Activated T-helper 9 cell treated with anti-CD3 and anti-CD28 coated beads, Interleukin-2, amount 50 U/mL, for 16 hours (primary cell): ENCODE measurements around the gene DEDD.
A peak's percentile ranks its signal among the peaks of the same experiment; 100 is the strongest.
"Not testable (repeated sequence)": the region's sequence is repeated elsewhere in the genome, so short reads cannot be mapped to it uniquely, and the experiment has no call there.

Source experiments
- DNase-seq: peaks from one replicate; pipeline ENCODE4 v3.0.0-alpha.2; 2020; ENCODE audit warnings: low read depth

DEDD gene

GRCh38 chr1:161127649-161128048 lies 4.8 kb downstream of the DEDD start:
- DNase-seq: no peak

GRCh38 chr1:161122967-161123366 lies 9.5 kb downstream of the DEDD start:
- DNase-seq: no peak

GRCh38 chr1:161121834-161122233 lies 10.6 kb downstream of the DEDD start:
- DNase-seq: no peak

GRCh38 chr1:161121042-161121650 lies 11.3 kb downstream of the DEDD start:
- no peak for DNase-seq

GRCh38 chr1:161119092-161119903 lies 13.2 kb downstream of the DEDD start:
- DNase-seq: peak; percentile 53

- peak; percentile 79 for DNase-seq
Observed at GRCh38 chr1:161117759-161118581, 14.5 kb downstream of the DEDD start, which contains the start of the genes NIT1 and PFDN2. Gene NIT1, plus strand, starts transcription at chr1:161118105. Its CDS starts 72 bp downstream, at chr1:161118177. Gene PFDN2, minus strand, starts transcription at chr1:161118037. Its CDS starts 11 bp downstream, at chr1:161118026.

GRCh38 chr1:161115961-161116360 lies 16.5 kb downstream of the DEDD start:
- not testable (repeated sequence) for DNase-seq

GRCh38 chr1:161115132-161115711 lies 17.2 kb downstream of the DEDD start:
- no peak for DNase-seq

- no peak for DNase-seq
Observed at GRCh38 chr1:161114556-161114955, 17.9 kb downstream of the DEDD start.

- no peak for DNase-seq
Observed at GRCh38 chr1:161113915-161114314, 18.6 kb downstream of the DEDD start.

- no peak for DNase-seq
Observed at GRCh38 chr1:161111527-161111926, 20.9 kb downstream of the DEDD start.

- no peak for DNase-seq
Observed at GRCh38 chr1:161111117-161111516, 21.4 kb downstream of the DEDD start.

GRCh38 chr1:161106431-161106830 lies 26.0 kb downstream of the DEDD start:
- no peak for DNase-seq

GRCh38 chr1:161100556-161100955 lies 31.9 kb downstream of the DEDD start:
- no peak for DNase-seq

- no peak for DNase-seq
Observed at GRCh38 chr1:161099090-161099802, 33.2 kb downstream of the DEDD start.

- DNase-seq: peak; percentile 47
Observed at GRCh38 chr1:161098210-161099068, 34.0 kb downstream of the DEDD start, which contains the start of gene KLHDC9. Gene KLHDC9, plus strand, starts transcription at chr1:161098361. Its CDS starts 175 bp downstream, at chr1:161098536.

- DNase-seq: no peak
Observed at GRCh38 chr1:161096530-161096929, 35.9 kb downstream of the DEDD start.

- DNase-seq: no peak
Observed at GRCh38 chr1:161096015-161096414, 36.5 kb downstream of the DEDD start.

- DNase-seq: no peak
Observed at GRCh38 chr1:161095230-161095629, 37.2 kb downstream of the DEDD start.

- DNase-seq: no peak
Observed at GRCh38 chr1:161094481-161094880, 38.0 kb downstream of the DEDD start.
